SHP77 (cell line): ENCODE data around the gene NT5C3B.
A peak's percentile ranks its signal among the peaks of the same experiment; 100 is the strongest.
"Not testable (repeated sequence)": the region's sequence is repeated elsewhere in the genome, so short reads cannot be mapped to it uniquely, and the experiment has no call there.

Experiments used
- DNase-seq, 2 experiments: peaks; one replicate each; lab custom pipeline; 2025; lab: John Stamatoyannopoulos, UW

The NT5C3B gene

DNA sequence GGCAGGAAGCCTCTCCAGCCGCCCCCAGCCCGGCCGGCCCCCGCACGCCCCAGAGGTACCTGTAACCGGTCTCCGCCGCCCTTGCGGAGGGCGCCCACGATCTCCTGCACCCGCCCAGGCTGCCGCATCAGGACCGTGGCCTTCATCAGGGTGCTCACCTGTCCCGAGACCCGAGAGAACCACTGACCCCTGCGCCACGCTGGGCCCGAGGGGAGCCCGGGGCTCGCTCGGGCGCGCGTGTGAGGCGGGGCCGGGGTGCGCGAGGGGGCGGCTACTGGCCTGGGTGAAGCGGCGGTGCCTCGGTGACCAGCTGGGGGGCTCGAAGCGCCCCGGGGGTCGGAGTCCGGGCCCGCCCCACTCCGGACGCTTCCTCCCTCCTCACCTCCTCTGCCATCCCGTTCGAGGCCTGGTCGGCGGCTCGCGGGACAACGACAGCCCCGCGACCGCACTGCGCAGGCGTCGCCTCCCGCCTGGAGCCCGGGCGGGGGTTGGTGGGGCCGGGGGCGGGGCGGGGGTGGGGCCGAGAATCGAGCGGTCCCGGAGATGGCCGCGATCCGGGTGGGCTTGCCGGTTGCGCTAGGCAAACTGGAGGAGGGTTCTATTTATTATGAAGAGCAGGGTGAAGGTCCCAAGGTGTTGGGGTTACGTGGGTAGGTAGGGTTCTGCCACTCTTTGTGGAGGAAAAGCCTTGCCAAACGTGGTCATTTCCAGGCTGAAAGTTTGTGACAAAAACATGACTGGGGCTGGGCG, at the start of gene NT5C3B:
Gene NT5C3B, minus strand, starts transcription at position 433 of the 750 bp plus-strand sequence. Its CDS starts 39 bp downstream, at position 394.
- DNase-seq = peak in 1 of 2 experiments; percentile 37

DNA sequence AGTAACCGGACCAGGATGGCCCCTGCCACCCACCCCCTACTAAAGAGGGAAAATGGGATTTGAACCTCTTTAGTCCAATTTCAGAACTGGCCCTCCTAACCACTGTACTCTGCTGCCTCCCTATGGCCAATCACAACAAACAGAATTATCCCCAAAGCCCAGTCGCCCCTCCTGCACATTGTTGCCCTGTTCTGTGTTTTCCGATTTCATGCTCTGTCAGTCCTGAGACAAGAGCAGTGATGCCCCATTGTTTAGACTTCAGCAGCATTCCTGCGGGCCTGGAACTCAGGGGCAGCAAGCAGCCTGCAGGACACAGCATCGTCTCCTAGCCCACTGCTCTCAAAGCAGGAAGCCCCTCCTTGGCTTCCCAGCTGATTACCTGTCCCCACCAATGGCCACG, 49.7 kb upstream of the NT5C3B start:
- peak in 1 of 2 experiments; percentile 0 for DNase-seq

DNA sequence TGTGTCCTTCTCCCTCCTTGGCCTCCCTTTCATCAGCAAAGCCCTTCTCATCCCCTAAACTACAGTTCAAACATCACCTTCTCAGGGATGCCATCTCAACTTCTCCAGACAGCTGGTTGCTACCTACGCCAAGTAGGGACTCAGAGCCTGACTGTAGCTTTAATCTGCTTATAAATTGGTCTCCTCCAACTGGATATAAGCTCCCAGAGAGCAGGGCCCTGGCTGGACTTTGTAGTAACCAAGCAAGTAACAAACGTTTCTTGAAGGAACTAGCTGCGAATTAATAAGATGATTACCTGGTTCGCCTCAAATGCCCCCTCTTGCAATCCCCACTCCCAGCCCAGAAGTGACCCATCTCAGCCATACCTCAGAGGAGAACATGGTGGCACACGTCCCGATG, 46.7 kb upstream of the NT5C3B start:
- no peak for DNase-seq

DNA sequence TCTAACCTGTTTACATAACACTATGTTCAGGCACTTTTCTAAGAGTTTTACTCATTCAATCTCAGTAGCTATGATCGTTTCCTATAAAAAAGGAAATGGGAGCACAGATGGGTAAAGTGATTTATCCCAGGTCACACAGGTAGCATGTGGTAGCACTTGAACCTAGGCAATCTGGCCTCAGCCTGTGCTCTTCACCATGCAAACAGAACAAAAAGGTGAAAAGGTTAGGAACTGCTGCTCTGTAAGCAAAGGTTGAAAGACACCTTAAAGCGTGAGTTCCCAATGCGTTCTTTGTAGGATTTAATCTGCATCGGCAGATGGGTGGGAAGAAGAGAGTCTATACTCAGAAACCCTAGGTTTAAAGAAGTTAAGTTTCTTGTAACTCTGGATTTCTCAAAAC, 44.1 kb upstream of the NT5C3B start:
- DNase-seq = no peak

DNA sequence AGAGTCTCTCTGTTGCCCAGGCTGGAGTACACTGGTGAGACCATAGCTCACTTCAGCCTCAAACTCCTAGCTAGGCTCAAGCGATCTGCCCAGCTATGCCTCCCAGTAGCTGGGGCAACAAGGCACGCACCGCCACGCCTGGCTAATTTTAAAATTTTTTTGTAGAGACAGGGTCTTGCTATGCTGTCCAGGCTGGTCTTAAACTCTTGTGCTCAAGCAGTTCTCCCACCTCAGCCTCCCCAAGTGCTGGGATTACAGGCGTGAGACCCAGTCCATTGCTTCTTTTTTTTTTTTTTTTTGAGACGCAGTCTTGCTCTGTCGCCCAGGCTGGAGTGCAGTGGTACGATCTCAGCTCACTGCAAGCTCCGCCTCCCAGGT, 38.2 kb upstream of the NT5C3B start:
- not testable (repeated sequence) for DNase-seq

DNA sequence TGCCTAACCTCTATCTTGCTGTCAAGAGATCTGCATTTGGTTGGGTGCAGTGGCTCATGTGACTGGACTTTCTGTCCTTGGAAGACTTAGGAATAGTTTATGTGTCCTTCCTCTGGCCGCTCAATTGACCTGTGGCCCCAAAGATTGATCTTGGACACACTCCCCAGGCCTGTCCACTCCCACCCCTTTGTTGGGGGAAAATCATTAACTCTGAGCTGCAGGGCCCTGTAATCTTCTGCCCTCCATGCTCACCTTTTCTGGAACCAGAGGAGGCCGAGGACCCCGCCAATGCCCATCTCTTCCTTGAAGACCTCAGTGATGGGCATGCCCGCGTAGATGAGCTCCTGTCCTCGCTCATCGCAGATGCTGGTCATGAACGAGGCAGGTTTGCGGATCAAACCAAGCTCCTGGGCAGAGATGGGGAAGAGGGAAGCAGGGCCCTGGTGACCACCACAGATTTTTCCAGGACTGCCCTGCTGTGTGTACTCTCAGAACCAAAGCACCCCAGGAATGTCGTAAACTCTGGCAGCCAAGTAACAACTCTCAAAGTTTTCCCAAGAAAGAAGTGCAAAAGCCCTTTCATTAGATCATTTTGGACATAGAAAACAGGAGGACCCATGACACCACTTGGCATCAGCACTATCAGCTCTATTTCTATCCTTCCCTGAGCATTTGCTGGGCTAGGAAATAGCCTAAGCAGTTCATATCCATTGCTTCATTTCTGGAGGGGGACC, 37.7 kb upstream of the NT5C3B start:
- no peak for DNase-seq

DNA sequence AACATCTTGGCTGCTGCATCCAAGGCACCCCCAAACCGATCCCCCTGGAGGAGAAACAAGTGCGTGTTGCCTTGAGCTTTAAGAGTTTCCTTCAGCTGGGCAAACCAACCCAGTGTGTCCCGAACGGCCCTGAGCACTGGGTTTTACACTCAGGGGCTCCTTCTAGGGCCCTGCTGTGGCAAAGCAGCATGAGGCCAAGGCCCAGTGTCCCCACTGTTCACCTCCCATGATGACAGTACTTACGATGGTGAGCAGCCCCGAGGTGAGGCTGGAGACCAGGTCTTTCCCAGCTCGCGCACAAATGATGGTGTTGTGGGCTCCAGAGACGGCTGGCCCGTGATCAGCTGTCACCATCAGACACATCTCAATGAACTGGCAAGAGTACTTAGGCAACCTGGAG, 35.8 kb upstream of the NT5C3B start:
- DNase-seq = no peak

DNA sequence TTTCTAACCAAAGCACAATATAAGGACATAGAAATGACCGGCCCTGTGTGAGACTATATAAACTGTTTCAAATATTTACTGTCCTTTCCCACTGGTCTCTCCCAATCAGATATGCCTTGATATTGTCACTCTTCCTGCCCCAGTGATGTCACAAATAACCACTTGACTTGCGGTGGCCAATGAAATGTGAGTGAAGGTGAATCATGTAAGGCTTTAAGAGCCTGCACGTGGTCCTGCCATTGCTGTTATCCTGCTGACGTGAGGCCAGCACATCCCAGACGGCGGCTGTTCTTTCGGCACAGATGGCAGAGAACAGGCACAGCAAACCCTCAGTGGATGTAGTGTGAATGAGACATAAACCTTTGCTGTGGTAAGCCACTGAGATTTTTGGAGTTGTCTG, 34.6 kb upstream of the NT5C3B start:
- DNase-seq = no peak

DNA sequence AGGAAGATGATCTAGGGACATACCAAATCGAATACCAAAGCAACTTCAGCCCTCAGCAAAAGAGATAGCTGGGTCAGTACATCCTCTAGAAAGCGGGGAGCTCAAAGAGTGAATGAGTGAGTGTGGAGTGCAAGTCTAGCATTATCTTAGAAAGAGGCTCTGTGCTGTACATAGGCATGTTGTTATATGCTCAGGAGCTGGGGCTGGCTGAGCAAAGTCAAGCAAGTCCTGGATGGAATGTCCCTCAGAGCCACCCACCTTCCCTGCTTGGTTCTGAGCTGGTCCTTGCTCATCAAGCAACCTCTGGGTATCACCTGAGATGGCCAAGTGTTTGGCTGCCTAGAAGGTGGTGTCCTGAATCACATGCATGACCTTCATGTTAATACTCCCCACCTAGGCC, 34.1 kb upstream of the NT5C3B start:
- no peak for DNase-seq

DNA sequence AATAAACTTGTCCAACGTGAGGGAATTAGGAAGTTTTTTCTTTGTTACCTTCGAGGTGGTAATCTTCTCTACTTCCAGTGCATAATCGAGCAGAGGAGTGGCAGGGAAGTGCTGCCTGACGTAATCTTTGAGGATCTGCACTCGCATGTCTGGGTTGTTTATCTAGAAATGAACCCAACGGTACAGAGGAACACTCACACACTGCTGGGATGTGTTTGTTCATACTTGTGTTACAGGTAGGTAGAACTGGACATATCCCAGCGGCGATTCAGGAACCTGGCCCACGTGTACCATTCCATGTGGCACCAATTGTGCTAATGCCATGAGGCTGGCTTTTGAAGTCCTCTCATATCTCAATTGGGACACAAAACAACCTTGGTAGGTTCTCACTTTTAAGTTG, 33.4 kb upstream of the NT5C3B start:
- no peak for DNase-seq

DNA sequence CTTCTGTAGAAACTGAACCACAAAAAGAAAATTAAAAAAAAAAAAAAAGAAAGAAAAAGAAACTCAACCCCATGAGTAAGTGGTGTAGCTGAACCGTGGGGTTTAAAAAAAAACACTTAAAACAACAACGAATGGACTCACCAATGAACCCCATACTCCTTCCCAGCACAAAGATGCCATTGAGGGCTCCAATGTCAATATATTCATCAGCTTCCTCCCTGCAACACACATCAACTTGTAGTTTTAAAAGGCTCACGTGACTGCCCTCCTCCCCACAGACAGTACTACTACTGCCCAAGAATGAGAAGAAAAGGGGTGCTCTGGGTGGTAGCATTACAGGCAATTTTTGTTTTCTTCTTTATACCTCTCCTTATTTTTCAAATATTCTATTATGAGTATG, 32.5 kb upstream of the NT5C3B start:
- DNase-seq = no peak

DNA sequence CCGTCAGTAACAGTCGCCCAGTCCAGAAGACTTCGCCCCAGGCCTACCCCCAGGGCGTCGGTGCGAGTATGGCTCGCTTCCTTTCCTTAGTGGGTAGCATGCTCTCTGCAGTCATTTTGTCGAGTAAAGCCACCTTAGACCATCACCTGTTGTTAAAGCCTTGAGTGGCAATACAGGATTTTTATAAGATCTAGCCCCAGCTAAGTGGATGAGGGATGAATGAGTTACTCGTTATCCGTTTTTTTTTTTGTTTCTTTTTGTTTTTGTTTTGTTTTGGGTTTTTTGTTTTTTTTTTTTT, 29.5 kb upstream of the NT5C3B start:
- no peak for DNase-seq

DNA sequence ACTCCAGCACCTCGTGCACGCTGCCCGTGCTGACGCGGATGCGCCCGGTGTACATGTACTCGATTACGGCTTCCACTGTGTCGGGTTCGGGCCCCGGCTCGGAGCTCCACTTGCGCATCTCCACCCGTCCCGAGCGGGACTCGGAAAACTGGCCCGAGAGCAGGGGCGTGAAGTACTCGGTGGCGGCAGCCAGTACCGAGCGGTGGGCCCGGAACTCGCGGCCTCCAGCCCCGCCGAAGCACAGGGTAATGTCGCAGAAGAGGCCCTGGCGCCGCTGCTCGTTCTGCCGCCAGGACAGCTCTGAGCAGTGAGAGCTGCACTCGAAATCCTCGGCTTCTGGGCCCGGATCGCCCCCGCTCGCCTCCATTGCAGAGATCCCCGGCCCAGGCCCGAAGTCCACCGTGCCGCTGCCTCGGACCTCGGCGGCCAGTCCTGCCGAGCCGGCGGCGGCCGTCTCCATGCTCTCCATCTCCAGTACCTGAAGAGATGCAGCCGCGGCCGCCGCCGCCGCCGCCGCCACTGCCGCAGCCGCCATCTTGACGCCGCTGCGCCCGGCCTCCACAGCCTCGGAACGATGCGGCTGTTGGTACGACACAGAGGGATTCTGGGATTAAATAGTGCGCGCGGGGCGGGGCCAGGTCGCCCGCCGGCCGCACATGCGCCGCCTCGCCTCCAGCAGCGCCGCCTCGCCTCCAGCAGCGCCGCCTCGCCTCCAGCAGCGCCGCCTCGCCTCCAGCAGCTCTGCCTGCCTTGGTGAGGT, 29.0 kb upstream of the NT5C3B start, which contains the start of gene KLHL11:
Gene KLHL11, minus strand, starts transcription at position 588 of the 760 bp plus-strand sequence. Its CDS starts 53 bp downstream, at position 535.
- DNase-seq = peak; percentile 71 to 87

DNA sequence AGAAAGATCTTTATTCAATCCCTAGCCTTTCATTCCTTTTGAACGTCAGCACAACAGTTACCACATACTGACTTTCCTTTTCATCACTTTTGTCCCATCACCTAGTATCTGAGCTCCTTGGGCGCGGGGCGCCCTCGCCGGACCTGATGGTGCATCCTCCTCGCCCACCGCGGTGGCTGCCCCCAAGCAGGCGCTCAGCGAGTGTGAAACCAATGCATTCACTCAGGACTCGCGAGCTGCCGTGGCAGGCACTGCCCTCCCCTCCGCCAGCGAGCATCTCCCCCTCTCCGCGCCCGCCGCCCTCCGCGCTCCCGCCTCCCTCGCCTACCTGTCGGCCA, 28.4 kb upstream of the NT5C3B start:
- no peak for DNase-seq

DNA sequence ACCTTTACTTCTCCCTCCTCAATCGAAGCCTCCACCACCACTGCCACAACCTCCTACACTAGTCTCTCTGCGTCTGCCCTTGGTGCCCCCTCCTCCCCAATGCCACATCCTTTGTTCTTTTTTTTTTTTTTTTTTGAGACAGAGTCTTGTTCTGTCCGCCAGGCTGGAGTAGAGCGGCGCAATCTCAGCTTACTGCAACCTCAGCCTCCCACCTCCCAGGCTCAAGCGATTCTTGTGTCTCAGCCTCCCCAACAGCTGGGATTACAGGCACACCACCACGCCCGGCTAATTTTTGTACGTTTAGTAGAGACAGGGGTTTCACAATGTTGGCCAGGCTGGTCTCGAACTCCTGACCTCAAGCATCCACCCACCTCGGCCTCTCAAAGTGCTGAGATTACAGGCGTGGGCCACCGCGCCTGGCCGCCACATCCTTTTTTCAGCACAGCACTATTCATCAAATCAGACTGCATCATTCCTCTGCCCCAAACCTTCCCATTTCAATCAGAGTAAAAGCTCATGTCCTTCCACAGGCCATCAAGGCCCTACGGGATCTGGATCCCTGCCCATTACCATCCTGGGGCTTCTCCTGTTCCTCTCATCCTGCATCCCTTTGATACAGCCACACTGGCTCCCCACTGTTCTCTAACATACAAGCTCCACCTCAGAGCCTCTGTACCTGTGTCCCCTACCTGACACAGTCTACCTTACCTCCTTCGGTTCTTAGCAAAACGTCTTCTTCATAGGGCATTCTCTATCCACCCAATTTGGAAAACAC, 27.2 kb upstream of the NT5C3B start:
- no peak for DNase-seq

DNA sequence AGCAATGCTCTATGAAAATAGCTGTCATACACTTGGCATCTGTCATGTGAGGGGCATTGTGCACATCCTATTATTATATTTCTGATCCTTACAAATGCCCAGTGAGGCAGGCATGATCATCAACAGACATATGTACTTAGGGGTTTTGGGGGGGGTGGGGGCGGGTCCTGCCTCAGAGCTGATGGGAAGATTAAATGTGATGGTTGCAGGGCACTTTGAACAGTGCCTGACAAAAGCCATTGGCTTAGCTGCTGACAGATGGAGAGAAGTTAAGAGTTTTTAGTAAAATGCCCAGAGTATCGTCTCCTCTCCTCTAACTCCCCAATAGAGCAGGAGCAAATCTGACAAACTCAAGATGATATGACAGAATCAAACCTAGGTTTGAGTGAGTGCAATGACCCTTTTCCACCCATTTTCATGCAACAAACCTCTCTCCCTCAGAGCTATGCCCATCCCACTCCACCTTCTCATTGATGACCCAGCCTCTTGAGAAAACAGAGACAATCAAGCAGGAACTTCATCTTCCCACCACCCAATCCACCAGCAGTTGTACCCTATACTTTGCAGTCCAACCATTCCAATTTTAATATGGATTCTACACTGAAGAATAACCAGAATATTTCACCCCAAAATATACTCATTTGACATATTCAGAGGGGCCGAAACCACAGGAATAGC, 24.4 kb upstream of the NT5C3B start:
- DNase-seq = no peak

DNA sequence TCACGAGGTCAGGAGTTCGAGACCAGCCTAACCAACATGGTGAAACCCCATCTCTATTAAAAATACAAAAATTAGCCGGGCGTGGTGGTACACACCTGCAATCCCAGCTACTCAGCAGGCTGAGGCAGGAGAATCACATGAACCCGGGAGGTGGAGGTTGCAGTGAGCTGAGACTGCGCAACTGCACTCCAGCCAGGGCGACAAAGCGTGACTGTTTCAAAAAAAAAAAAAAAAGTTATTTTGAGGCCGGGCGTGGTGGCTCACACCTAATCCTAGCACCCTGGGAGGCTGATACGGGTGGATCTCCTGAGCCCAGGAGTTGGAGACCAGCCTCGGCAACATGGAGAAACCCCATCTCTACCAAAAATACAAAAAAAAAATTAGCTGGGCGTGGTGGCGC, 15.3 kb upstream of the NT5C3B start:
- DNase-seq = not testable (repeated sequence)

DNA sequence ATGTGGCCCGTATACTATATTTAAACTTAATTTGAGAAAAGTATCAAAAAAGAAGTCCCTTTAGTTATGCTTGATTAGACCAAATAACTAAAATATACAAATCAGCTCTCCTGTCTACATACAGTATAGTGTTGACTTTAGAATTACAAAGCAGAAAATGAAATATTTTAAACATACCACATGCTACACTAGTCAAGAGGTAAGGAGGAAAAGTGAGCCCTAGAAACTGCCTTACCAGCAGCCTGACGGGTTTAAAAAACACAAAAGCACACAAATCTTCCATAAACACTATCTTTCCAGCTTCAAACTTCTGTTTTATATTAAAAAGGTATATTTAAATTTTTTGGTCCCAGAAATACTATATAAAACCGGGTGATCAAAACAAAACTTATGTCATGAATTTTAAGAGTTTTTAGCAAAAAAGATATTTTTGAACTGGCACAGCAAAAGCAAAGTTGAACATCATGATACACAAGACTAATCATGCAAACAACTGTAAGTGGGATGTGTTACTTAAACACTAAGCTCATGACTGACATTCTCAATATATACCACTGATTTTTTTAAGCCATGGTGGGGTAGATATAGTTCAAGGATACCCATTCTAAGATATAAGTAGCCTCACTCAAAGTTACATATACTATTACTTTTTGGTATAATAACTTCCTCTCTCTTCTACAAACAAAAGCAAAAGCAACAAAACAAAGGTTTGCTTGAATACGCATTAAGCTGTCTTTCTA, 13.4 kb upstream of the NT5C3B start:
- DNase-seq = no peak

DNA sequence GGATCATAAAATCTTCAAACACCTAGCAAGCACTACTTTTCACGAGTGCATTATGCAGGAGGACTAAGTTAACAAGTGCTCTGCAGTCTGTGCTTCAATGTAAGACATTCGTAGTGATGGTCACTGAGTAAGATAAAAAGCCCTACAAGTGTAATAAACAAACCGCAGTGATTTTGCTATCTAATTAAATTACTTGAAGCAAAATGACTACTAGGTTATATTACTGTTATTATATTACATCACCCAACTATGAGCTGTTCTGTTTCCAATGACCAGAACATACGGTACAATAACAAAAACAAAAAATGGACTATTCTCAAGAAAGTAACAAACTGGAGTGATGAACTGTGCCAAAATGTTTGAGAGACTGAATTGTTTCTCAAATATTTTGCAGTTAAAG, 12.8 kb upstream of the NT5C3B start:
- no peak for DNase-seq

DNA sequence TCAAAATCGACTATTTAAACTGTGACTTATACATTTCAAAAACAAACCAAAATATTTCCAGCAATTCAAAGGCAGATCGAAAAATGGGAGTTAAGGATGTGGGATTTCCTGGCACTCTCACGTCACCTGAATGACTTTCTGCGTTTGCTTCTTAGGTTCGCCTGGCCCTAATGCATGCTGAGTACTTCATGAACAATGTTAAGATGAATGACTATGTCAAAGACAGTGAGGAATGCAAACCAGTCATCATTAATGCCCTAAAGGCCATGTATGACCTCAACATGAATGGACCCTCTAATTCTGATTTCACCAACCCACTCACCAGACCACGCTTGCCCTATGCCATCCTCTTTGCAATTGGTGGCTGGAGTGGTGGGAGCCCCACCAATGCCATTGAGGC, 8.9 kb upstream of the NT5C3B start:
- no peak for DNase-seq

DNA sequence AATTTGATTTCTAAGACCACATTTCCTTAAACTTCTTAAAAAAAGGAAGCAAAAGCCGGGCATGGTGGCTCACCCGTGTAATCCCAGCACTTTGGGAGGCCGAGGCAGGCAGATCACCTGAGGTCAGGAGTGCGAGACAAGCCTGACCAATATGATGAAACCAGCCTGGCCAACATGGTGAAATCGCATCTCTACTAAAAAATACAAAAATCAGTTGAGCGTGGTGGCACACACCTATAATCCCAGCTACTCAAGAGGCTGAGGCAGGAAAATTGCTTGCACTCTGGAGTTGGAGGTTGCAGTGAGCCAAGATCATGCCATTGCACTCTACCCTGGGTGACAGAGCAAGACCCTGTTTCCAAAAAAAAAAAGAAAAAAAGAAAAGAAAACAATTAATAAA, 4.7 kb upstream of the NT5C3B start:
- not testable (repeated sequence) for DNase-seq
